Stimulated activated CD8-positive, alpha-beta memory T cell treated with anti-CD3 and anti-CD28 coated beads, Interleukin-2, amount 100 ng/mL, for 1 hour (primary cell): ENCODE data around the gene ZFHX3.

ENCODE experiments used
- DNase-seq, 2 donors: peaks; one replicate each; pipeline ENCODE4 v3.0.0-alpha.2; 2020; ENCODE audit warnings: low read depth in 2 of 2

Gene ZFHX3

GRCh38 chr16:72950669-72951068, 97.3 kb downstream of the ZFHX3 start:
- no peak for DNase-seq

DNA sequence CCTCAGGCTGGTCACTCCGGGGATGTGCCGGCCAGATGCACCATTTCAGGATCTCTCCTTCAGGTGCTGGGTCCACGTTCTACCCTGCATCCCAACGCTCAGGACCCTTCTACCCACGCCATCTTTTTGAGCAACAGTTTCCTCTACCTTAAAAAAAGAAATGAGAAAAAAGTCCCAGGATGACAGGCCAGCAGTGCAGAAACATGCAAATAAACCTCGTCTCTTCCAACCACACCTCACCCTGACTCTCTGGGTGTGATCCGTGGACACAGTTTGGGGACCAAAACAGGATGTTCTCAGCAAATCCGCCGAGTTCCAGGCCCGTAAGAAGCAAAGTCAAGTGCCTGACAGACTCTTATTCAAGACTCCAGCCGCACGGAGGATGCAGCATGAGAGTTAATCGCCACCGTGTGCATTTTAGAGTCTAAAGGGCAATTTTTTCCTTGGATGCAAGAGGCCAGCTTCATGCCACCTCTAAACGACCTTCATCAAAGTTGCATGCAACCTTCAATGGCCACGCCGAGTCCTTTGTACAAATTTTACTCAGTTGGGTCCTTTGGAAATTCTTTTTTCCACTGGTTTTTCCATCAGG, 99.6 kb downstream of the ZFHX3 start:
- no peak for DNase-seq

DNA sequence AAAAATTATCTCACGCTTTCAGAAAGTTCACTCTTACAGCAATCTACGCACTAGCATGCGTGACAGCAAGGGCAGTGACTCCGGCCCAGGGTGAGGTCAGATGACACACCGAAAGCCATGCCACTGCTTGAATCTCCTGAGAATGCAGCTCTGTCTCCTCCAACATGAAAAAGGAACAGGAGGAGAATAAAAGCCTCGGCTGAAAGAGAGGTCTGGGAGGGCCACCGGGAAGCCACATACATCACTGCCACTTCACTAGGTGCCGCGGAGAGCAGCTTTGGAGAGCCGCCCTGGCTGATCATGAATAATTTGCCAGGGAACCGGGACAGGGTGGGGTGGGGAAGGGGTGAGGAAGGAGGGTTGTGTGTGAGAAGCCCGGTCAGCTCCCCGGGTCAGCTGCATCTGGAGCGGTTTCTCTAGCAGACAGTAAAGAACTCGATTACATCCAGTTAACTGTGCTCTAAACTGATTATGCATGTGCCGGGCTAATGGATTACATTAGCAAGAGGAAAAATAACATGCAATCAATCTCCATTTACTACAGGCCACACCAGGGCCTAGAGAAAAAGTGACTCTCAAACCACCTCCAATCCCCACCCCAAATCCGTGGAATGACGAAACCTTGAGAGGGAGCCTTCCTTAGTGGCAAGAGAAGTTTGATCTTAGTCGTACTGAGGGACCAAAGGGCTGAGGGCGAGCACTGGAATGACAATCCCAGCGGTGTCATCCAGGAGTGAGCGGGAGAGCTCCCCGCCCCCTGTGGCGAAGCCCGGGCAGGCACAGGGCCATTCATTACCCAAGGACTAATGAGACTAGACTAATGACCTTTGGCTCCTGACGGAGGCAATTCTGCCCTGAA, 100.3 kb downstream of the ZFHX3 start:
- no peak for DNase-seq

- DNase-seq, result no peak
Observed at GRCh38 chr16:72946474-72947194, 101.3 kb downstream of the ZFHX3 start.

DNA sequence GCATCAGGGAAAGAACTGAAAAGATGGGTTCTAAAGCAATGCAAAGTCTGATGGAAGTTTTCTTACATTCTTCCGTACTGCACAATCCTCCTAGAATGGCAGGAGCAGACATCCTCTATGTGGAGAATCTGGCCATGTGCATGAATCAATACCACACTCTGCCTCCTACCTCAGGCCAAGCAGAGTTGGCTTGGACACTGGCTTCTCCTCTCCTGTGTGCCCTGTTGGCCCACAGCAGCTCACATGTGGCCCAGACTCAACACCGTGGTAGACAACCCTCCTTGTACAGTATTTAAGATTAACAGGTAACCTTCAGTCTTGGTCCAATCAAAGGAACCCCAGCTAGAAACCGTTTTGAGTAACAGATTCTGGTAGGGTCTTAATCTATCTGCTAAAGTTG, 101.9 kb downstream of the ZFHX3 start:
- DNase-seq, result no peak

GRCh38 chr16:72945611-72946010, 102.3 kb downstream of the ZFHX3 start:
- DNase-seq, result no peak

- no peak for DNase-seq
Observed at GRCh38 chr16:72944757-72945485, 103.0 kb downstream of the ZFHX3 start.

- DNase-seq, result no peak
Observed at GRCh38 chr16:72942021-72942420, 105.9 kb downstream of the ZFHX3 start.

- DNase-seq, result no peak
Observed at GRCh38 chr16:72940886-72941285, 107.0 kb downstream of the ZFHX3 start.

GRCh38 chr16:72939247-72939646, 108.7 kb downstream of the ZFHX3 start:
- no peak for DNase-seq

DNA sequence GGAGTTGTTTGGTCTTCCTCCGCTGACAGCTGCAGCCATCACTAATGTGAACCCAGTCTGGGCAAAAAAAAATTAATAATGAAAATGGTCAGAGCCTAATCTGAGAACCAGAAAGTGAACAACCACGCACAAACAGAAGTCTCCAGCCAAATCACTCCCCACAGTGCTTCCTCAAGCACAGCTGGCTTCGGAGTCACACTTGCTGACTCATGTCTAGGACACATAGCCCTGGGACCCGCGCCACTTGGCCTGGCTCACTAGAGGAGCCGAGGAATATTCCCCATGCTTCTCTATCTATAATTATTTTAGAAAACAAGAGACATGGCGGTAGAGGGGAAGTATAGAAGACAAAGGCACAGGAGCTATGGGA, 109.1 kb downstream of the ZFHX3 start:
- DNase-seq, result no peak

DNA sequence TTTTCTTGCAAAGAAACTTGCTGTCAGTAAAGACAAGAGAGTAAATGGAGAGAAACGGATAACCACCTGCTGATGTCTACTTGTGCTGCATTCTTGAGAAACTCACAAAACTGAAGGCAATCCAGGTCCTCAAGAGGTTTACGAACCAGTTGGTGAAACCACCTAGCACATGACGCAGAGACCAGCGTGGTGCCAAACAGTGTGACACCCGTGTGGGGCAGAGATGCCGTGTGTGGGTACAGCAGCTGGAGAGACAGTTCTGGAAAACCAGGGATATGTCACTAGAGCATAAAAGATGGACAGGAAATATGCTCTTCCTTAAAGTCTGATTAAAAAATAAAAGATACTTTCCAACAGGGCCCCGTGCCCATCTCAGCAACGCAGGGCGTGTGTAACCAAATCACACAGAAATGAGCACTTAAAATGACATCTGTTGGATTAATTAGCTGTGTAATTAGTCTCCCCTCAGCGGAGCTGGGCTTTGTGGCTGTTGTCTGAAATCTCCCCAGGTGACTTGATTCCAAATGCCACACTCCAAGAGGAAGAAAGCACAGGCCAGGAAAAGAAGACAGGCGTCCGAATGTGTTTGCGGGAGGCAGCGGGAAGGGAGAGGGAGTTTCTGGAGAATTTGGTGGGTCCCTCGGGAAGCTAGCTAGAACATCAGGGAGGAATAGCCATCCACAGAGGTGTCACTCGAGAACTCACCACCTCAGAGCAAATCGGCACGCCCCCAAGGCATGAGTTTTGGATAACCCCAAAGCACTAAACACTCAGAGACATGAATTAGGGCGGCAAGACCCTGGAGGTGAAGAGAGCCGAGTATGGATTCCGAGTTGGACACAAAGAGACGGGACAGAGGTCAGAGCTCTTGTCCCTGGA, 109.8 kb downstream of the ZFHX3 start:
- no peak for DNase-seq

DNA sequence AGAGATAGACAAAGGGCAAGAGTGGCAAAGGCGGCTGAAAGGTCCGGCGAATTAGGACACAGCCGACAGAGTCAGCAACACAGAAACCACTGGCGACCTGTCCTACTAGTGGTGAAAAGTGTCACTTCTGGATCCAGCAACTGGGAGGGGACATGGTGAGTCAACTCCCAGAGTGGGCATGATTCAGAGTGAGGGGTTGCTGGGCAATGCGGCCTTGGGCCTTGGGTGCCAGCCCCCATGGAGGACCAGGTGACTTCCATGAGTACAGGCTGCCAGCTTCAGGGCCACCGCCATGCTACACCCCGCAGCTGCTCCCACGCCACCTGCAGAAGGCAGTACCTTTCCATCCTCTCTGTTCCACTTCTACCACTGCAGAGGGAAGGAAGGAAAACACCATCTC, 110.6 kb downstream of the ZFHX3 start:
- no peak for DNase-seq

GRCh38 chr16:72936408-72936807, 111.5 kb downstream of the ZFHX3 start:
- no peak for DNase-seq

GRCh38 chr16:72935896-72936295, 112.0 kb downstream of the ZFHX3 start:
- no peak for DNase-seq

DNA sequence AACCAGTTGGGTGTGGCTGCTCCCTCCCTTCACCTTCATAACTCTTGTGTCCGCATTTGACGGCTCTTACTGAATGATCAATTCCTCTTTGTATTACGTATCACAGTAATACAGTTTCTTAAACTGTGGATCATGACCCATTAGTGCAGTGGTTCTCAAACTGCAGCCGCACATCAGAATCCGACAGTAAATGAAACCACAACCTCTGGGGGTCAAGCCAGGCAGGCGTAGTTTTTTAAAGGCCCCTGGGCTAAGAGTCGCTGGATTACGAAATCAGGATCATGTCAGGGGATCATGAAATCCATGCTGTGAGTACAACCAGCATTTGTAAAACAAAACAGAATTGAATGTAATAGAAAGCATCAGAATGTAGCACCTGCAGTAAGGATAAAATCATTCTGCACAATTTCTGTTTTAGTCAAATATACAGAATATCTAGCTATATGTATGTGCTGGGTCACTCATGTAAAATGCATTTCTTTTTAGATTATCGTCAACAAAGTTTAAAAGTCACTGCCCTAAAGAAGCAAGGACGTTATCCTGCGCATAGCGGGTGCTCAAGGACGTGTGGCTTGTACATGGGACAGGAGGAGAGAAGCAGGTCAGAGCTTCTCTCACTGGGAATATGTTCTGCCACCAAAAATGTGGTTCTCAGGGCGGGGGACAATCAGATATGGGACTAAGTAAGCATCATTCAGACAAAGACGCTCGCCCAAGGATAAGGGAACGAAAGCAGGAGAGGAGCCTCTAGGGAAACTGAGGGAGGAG, 113.1 kb downstream of the ZFHX3 start:
- no peak for DNase-seq

- no peak for DNase-seq
Observed at GRCh38 chr16:72932677-72933335, 115.1 kb downstream of the ZFHX3 start.

DNA sequence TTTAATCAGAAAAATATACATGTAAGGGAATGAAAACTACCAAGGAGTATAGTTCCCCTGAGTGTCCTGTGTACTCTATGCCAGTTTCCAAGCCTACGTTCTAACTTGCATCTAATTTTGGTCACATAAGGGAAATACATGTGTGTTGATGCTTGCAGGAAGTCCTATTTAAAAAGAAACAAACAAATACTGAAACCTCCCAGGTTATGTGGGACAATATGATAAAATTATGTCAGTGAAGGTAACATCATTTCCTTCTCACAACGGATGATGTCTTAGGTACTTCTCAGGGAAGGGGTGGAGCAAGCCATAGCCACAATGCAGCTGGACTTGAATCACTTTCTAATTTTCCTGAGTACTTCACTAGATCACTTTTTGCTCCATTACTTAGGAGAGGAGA, 115.9 kb downstream of the ZFHX3 start:
- DNase-seq, result no peak

DNA sequence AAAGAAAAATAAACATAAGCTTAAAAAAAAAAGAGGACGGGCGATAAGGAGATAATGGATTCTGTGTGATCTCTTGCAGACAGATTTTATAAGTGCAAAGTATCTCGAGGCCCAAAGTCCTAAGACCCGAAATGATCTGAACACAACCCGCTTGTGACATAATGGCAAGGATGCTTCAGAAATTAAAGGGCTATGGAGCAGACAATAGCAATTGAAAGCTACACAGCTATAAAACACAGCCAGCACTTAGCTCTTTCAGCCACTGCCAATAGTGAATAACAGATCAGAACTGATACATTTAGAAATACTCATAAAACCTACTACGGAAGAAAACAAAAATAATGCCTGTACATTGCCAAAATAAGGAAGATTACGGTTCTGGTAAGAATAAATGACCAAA, 117.5 kb downstream of the ZFHX3 start:
- no peak for DNase-seq
